HepG2 (cell line): ENCODE measurements around the gene TAS2R43. TPM values are rescaled to one million over a fixed set of nuclear protein-coding genes. Genes with fewer than 3 reads are reported as not detected.
"Not testable (repeated sequence)": the region's sequence is repeated elsewhere in the genome, so short reads cannot be mapped to it uniquely, and the experiment has no call there.

Experiments
- ATAC-seq: fragments of 200-7000 bp; cut with Tn5 transposase; 3 replicates; pipeline ENCODE4 v1.9.1; 2020; ENCODE audit warnings: mild to moderate bottlenecking, moderate library complexity
- BruUV-seq: library from RNA; stranded (reverse); fragments of 400-500 nt; replicated peaks from 2 replicates; lab custom pipeline; 2021; lab: Mats Ljungman, UMichigan
- CTCF ChIA-PET: fragments of 300-600 bp; formaldehyde crosslinking; extraction: SDS; loops from one replicate; lab custom pipeline; 2021; ENCODE audit warnings: low total read pairs, inconsistent platforms, low intra/inter-chr PET ratio; lab: Yijun Ruan, JAX
- POLR2A ChIA-PET: fragments of 350-600 bp; sonication (Branson Sonifier 250); formaldehyde crosslinking; loops from one replicate; lab custom pipeline; 2020; ENCODE audit warnings: antibody characterized with exemption, inconsistent platforms; lab: Yijun Ruan, JAX
- DNase-seq: peaks from one replicate; pipeline ENCODE4 v3.0.0-alpha.2; 2015; ENCODE audit warnings: low spot score
- FAIRE-seq: peaks from 3 replicates; lab custom pipeline; 2011; peaks lifted over from hg19 to GRCh38; lab: Jason Lieb, UNC
- H2AFZ ChIP-seq: one replicate; pipeline ENCODE4 v1.6.1; 2011; ENCODE audit warnings: low read length, inconsistent platforms
- H3K27ac ChIP-seq: fragments of 300-600 bp; 3 replicates; pipeline ENCODE4 v1.8.0; 2011; ENCODE audit warnings: mixed run types, mild to moderate bottlenecking, mixed read lengths, low read length, inconsistent platforms; ENCODE audit not compliant: insufficient read depth; ENCODE audit errors: extremely low read length
- H3K27me3 ChIP-seq, 2 experiments: fragments of 200-600 bp in 1 of 2; 2 replicates in 1 of 2; 3 replicates in 1 of 2; pipeline versions ENCODE4 v1.6.0 to v1.8.0; 2011; ENCODE audit warnings: low read length in 2 of 2, mild to moderate bottlenecking in 2 of 2, moderate library complexity in 2 of 2, inconsistent platforms in 1 of 2; ENCODE audit not compliant: insufficient read depth in 2 of 2, control insufficient read depth in 1 of 2
- H3K36me3 ChIP-seq, 2 experiments: fragments of 200-600 bp in 1 of 2; replicated peaks in 1 of 2; 2 replicates in 1 of 2; 3 replicates in 1 of 2; pipeline versions ENCODE4 v1.5.1 to v1.8.0; 2011; ENCODE audit warnings: low read length in 2 of 2, inconsistent platforms in 1 of 2; ENCODE audit not compliant: insufficient read depth in 2 of 2, control insufficient read depth in 1 of 2
- H3K4me1 ChIP-seq: 2 replicates; pipeline ENCODE4 v1.5.1; 2012; ENCODE audit warnings: low read length, inconsistent platforms; ENCODE audit not compliant: insufficient read depth
- H3K4me2 ChIP-seq: 2 replicates; pipeline ENCODE4 v1.6.0; 2011; ENCODE audit warnings: low read depth, low read length, inconsistent platforms
- H3K4me3 ChIP-seq, 3 experiments: fragments of 200-600 bp in 1 of 3; sonication (generic), shearing (Covaris generic) in 1 of 3; replicated peaks in 1 of 3; 2 replicates each; pipeline ENCODE4 v1.5.1; 2011 to 2016; ENCODE audit warnings: low read length in 3 of 3, inconsistent platforms in 2 of 3, low read depth in 2 of 3, mild to moderate bottlenecking in 2 of 3, control low read depth in 1 of 3, mixed read lengths in 1 of 3; ENCODE audit not compliant: insufficient read depth in 1 of 3
- H3K79me2 ChIP-seq: one replicate; pipeline ENCODE4 v1.6.1; 2011; ENCODE audit warnings: low read length, inconsistent platforms; ENCODE audit not compliant: insufficient read depth
- H3K9ac ChIP-seq: 2 replicates; pipeline ENCODE4 v1.6.0; 2011; ENCODE audit warnings: mild to moderate bottlenecking, low read depth, low read length, inconsistent platforms; ENCODE audit not compliant: insufficient read depth
- H3K9me3 ChIP-seq: 2 replicates; pipeline ENCODE4 v1.5.1; 2012; ENCODE audit warnings: mild to moderate bottlenecking, low read length
- H4K20me1 ChIP-seq: 2 replicates; pipeline ENCODE4 v1.6.0; 2011; ENCODE audit warnings: inconsistent platforms, mild to moderate bottlenecking, low read length, moderate library complexity; ENCODE audit not compliant: insufficient read depth
- NFYC ChIP-seq: IDR thresholded peaks from 2 replicates; pipeline ENCODE4 v1.6.1; 2016; ENCODE audit warnings: missing genetic modification reagents, missing compliant biosample characterization
- ZNF333 ChIP-seq: sonication (generic); formaldehyde crosslinking; IDR thresholded peaks from 2 replicates; pipeline ENCODE4 v1.4.0; 2020; ENCODE audit warnings: mild to moderate bottlenecking, missing genetic modification reagents, borderline replicate concordance
- ZNF709 ChIP-seq: sonication (generic); formaldehyde crosslinking; IDR thresholded peaks from 2 replicates; pipeline ENCODE4 v1.5.0; 2020; ENCODE audit warnings: mild to moderate bottlenecking, missing genetic modification reagents
- WGBS: methylation state at CpG from one replicate; pipeline ENCODE4 v1.1.6; 2017; ENCODE audit warnings: low lambda C conversion rate; 5-methylcytosine and 5-hydroxymethylcytosine counted together
- in situ Hi-C: cut with HindIII; loops from 2 replicates; pipeline ENCODE4 v1.10.0; 2017; ENCODE audit warnings: low pct_unique_long_range_greater_than_20kb; ENCODE audit not compliant: extremely low pct_ligation_motif_present
- intact Hi-C: fragments of 100-400 bp; cut with micrococcal nuclease; formaldehyde crosslinking; loops from one replicate; pipeline ENCODE4 v1.10.0; 2022; ENCODE audit not compliant: unreplicated experiment
- polyA plus RNA-seq, 8 experiments: library from polyadenylated mRNA; depleted of rRNA in 3 of 8; stranded (reverse) in 7 of 8; unstranded in 1 of 8; fragments of >200 nt; fragmentation: Illumina TruSeq in 4 of 8; extraction: Trizol in 4 of 8; gene quantifications; 2 replicates each; pipeline versions ENCODE4 v1.2.1 to v1.2.3, GENCODE V29; 2011 to 2016; ENCODE audit warnings: low read depth in 4 of 8, missing spikeins in 1 of 8, mixed read lengths in 1 of 8; ENCODE audit not compliant: insufficient read depth in 1 of 8
- total RNA-seq, 5 experiments: library from RNA; depleted of rRNA; stranded (reverse); fragments of >200 nt; fragmentation: Illumina TruSeq; extraction: Trizol; gene quantifications; 2 replicates each; pipeline ENCODE4 v1.2.3, GENCODE V29; 2016; ENCODE audit warnings: low read depth in 1 of 5
- TF ChIP-seq, protein P1 (sequence below): sonication (generic); formaldehyde crosslinking; IDR thresholded peaks from 2 replicates; pipeline ENCODE4 v1.4.0; 2020; ENCODE audit warnings: missing genetic modification reagents

Gene TAS2R43
- total and polyA plus RNA-seq, 2 of the 13 experiments (the other 11 are each of a cell fraction or from before 2014, with no cell fraction given), result 0.15 to 1.7 TPM

- Histone ChIP-seq H2AFZ (no peak overlapping the region), H3K9ac (no peak overlapping the region), H3K4me2 (no peak overlapping the region), H3K4me1 (peaks cover 25% of the 10 kb centered on the region), H3K9me3 (no peaks in the 10 kb centered on the region), H3K27ac (no peak overlapping the region), H3K27me3 (no peaks in the 10 kb centered on the region; a peak in 1 of 5 replicates), H3K4me3 (no peak overlapping the region), H4K20me1 (no peaks in the 10 kb centered on the region), H3K79me2 (peaks cover 3% of the 10 kb centered on the region), H3K36me3 (no peaks in the 10 kb centered on the region; a peak in 1 of 5 replicates)
- FAIRE-seq (no peak), DNase-seq (no peak), ATAC-seq (no peak)
- in situ Hi-C loops (no loop called here), intact Hi-C loops (no loop called here)
- WGBS, result 59% methylated on average over 2 of the region's 2 CpGs
- CTCF ChIA-PET, result no interaction called here
- TF ChIP-seq ZNF333, result no peak
- no peak for TF ChIP-seq NFYC (CRISPR knock-in tag)
- TF ChIP-seq, protein P1, sequence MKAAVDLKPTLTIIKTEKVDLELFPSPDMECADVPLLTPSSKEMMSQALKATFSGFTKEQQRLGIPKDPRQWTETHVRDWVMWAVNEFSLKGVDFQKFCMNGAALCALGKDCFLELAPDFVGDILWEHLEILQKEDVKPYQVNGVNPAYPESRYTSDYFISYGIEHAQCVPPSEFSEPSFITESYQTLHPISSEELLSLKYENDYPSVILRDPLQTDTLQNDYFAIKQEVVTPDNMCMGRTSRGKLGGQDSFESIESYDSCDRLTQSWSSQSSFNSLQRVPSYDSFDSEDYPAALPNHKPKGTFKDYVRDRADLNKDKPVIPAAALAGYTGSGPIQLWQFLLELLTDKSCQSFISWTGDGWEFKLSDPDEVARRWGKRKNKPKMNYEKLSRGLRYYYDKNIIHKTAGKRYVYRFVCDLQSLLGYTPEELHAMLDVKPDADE (CRISPR knock-in tag), result no peak
- TF ChIP-seq ZNF709 (CRISPR knock-in tag), result no peak
- BruUV-seq, result no TSS peak
- POLR2A ChIA-PET, result no interaction called here
Observed at GRCh38 chr12:11067514-11067913, 24.6 kb downstream of the TAS2R43 start.

GRCh38 chr12:11062194-11062593, 29.9 kb downstream of the TAS2R43 start, which contains the start of gene TAS2R46:
Gene TAS2R46 (minus strand): TSS chr12:11062294. CDS start chr12:11062294, 0 bp downstream.
- H3K9me3 ChIP-seq, in situ Hi-C loops, CTCF ChIA-PET, H3K9ac ChIP-seq, H4K20me1 ChIP-seq, ATAC-seq, H3K27ac ChIP-seq, H2AFZ ChIP-seq, H3K4me1 ChIP-seq, H3K27me3 ChIP-seq, H3K4me3 ChIP-seq, BruUV-seq, intact Hi-C loops, H3K79me2 ChIP-seq, DNase-seq, H3K36me3 ChIP-seq, POLR2A ChIA-PET, FAIRE-seq, H3K4me2 ChIP-seq: not testable (repeated sequence)
- 97% methylated on average over 1 of the region's 1 CpG for WGBS
